WTC11 (cell line): ENCODE results near the gene SIPA1L3.

Experiments used
- AFF4 ChIP-seq: sonication (generic); formaldehyde crosslinking; IDR thresholded peaks from 2 replicates; pipeline ENCODE4 v1.8.1; 2023; ENCODE audit warnings: mild to moderate bottlenecking, missing genetic modification reagents, borderline replicate concordance
- CTCF ChIP-seq: fragments of 200-600 bp; IDR thresholded peaks from 2 replicates; pipeline ENCODE4 v1.8.0; 2022; ENCODE audit warnings: antibody characterized with exemption
- GABPB1 ChIP-seq: sonication (generic); formaldehyde crosslinking; IDR thresholded peaks from 2 replicates; pipeline ENCODE4 v1.8.1; 2023; ENCODE audit warnings: mild to moderate bottlenecking, missing genetic modification reagents
- JUN ChIP-seq: sonication (generic); formaldehyde crosslinking; IDR thresholded peaks from 2 replicates; pipeline ENCODE4 v1.8.0; 2023; ENCODE audit warnings: mild to moderate bottlenecking, missing genetic modification reagents
- RORB ChIP-seq: fragments of 250-450 bp; sonication (Bioruptor Pico); IDR thresholded peaks from 2 replicates; pipeline ENCODE4 v1.9.0; 2021; ENCODE audit warnings: mild to moderate bottlenecking
- SP1 ChIP-seq: sonication (generic); formaldehyde crosslinking; conservative IDR thresholded peaks from 2 replicates; pipeline ENCODE4 v1.8.1; 2022; ENCODE audit warnings: missing genetic modification reagents
- ZBTB43 ChIP-seq: sonication (generic); formaldehyde crosslinking; IDR thresholded peaks from 2 replicates; pipeline ENCODE4 v1.8.1; 2023; ENCODE audit warnings: mild to moderate bottlenecking, missing genetic modification reagents
- ZNF121 ChIP-seq: sonication (generic); formaldehyde crosslinking; IDR thresholded peaks from 2 replicates; pipeline ENCODE4 v1.8.0; 2023; ENCODE audit warnings: missing genetic modification reagents

- TF ChIP-seq CTCF (no peak), ZBTB43 (no peak), GABPB1 (CRISPR knock-in tag) (no peak), RORB (CRISPR knock-in tag) (no peak), ZNF121 (no peak), JUN (CRISPR knock-in tag) (no peak), SP1 (CRISPR knock-in tag) (no peak), AFF4 (no peak)
Observed at GRCh38 chr19:38004186-38004520, 97.1 kb downstream of the SIPA1L3 start.
